Parathyroid adenoma (tissue), 2 donors: ENCODE measurements around the gene DPY19L3.

Experiments used
- H2AFZ ChIP-seq: fragments of 300-600 bp; sonication (generic); one replicate; pipeline ENCODE4 v1.7.0; 2017; ENCODE audit warnings: antibody characterized with exemption, mild to moderate bottlenecking
- H3K27ac ChIP-seq: fragments of 300-600 bp; sonication (generic); one replicate; pipeline ENCODE4 v1.7.0; 2017
- H3K27me3 ChIP-seq: fragments of 300-600 bp; sonication (generic); one replicate; pipeline ENCODE4 v1.7.0; 2017; ENCODE audit warnings: low read length; ENCODE audit not compliant: control insufficient read depth, insufficient read depth
- H3K36me3 ChIP-seq: fragments of 300-600 bp; sonication (generic); one replicate; pipeline ENCODE4 v1.7.0; 2017; ENCODE audit warnings: low read length; ENCODE audit not compliant: control insufficient read depth, insufficient read depth
- H3K4me1 ChIP-seq: fragments of 300-600 bp; sonication (generic); one replicate; pipeline ENCODE4 v1.7.0; 2017; ENCODE audit warnings: control low read depth
- H3K4me2 ChIP-seq: fragments of 300-600 bp; sonication (generic); one replicate; pipeline ENCODE4 v1.7.0; 2017; ENCODE audit warnings: low read length
- H3K4me3 ChIP-seq: fragments of 300-600 bp; sonication (generic); one replicate; pipeline ENCODE4 v1.7.0; 2017; ENCODE audit warnings: low read depth, low read length
- H3K79me2 ChIP-seq: fragments of 300-600 bp; sonication (generic); one replicate; pipeline ENCODE4 v1.7.0; 2017; ENCODE audit warnings: control low read depth
- H3K9ac ChIP-seq: fragments of 300-600 bp; sonication (generic); one replicate; pipeline ENCODE4 v1.7.0; 2017; ENCODE audit warnings: mild to moderate bottlenecking
- H3K9me3 ChIP-seq: fragments of 300-600 bp; sonication (generic); one replicate; pipeline ENCODE4 v1.7.0; 2017; ENCODE audit warnings: low read length; ENCODE audit not compliant: control insufficient read depth
- CTCF ChIP-seq: fragments of 300-600 bp; sonication (generic); IDR thresholded peaks from one replicate; pipeline ENCODE4 v1.7.0; 2017; ENCODE audit warnings: antibody characterized with exemption, mild to moderate bottlenecking
- donor health status: primary hyperparathyroidism.

Gene DPY19L3

GRCh38 chr19:32388393-32388855, 17.1 kb upstream of the DPY19L3 start:
- no peak for TF ChIP-seq CTCF
- Histone ChIP-seq H2AFZ (no peak overlapping the region), H3K27me3 (no peaks in the 10 kb centered on the region), H3K9ac (no peak overlapping the region), H3K36me3 (no peaks in the 10 kb centered on the region), H3K27ac (no peak overlapping the region), H3K4me1 (no peaks in the 10 kb centered on the region), H3K4me2 (no peak overlapping the region), H3K9me3 (no peaks in the 10 kb centered on the region), H3K4me3 (no peak overlapping the region), H3K79me2 (no peaks in the 10 kb centered on the region)

- Histone ChIP-seq H3K4me1 (no peaks in the 10 kb centered on the region), H3K27me3 (no peaks in the 10 kb centered on the region), H3K36me3 (no peaks in the 10 kb centered on the region), H3K9ac (no peak overlapping the region), H3K9me3 (no peaks in the 10 kb centered on the region), H3K4me3 (no peak overlapping the region), H3K79me2 (no peaks in the 10 kb centered on the region), H3K4me2 (no peak overlapping the region), H2AFZ (no peak overlapping the region), H3K27ac (no peak overlapping the region)
- TF ChIP-seq CTCF: no peak
These were observed 12.7 kb upstream of the DPY19L3 start for GRCh38 chr19:32392901-32393300.

- Histone ChIP-seq H2AFZ (no peak overlapping the region), H3K4me1 (no peaks in the 10 kb centered on the region), H3K27me3 (no peaks in the 10 kb centered on the region), H3K4me3 (no peak overlapping the region), H3K79me2 (no peaks in the 10 kb centered on the region), H3K36me3 (no peaks in the 10 kb centered on the region), H3K9ac (no peak overlapping the region), H3K27ac (no peak overlapping the region), H3K4me2 (no peak overlapping the region), H3K9me3 (no peaks in the 10 kb centered on the region)
- no peak for TF ChIP-seq CTCF
These were observed 9.4 kb upstream of the DPY19L3 start for GRCh38 chr19:32396046-32396652.

- Histone ChIP-seq H3K27ac (no peak overlapping the region), H2AFZ (no peak overlapping the region), H3K4me1 (no peaks in the 10 kb centered on the region), H3K79me2 (no peaks in the 10 kb centered on the region), H3K4me3 (no peak overlapping the region), H3K9ac (no peak overlapping the region), H3K9me3 (no peaks in the 10 kb centered on the region), H3K4me2 (no peak overlapping the region), H3K36me3 (no peaks in the 10 kb centered on the region), H3K27me3 (no peaks in the 10 kb centered on the region)
- TF ChIP-seq CTCF: no peak
These were observed 7.9 kb upstream of the DPY19L3 start for GRCh38 chr19:32397671-32398101.

GRCh38 chr19:32401992-32402391, 3.6 kb upstream of the DPY19L3 start:
- H3K79me2 ChIP-seq: no peaks in the 10 kb centered on the region
- no peak overlapping the region for H3K4me3 ChIP-seq
- TF ChIP-seq CTCF: no peak
- no peak overlapping the region for H3K27ac ChIP-seq
- H3K27me3 ChIP-seq: no peaks in the 10 kb centered on the region
- no peak overlapping the region for H3K4me2 ChIP-seq
- H2AFZ ChIP-seq: no peak overlapping the region
- H3K9me3 ChIP-seq: no peaks in the 10 kb centered on the region
- H3K36me3 ChIP-seq: no peaks in the 10 kb centered on the region
- no peaks in the 10 kb centered on the region for H3K4me1 ChIP-seq
- no peak overlapping the region for H3K9ac ChIP-seq
